HG02588 (cell line): ENCODE results near the gene PFKFB2.

Source experiments
- ATAC-seq: cut with Tn5 transposase; IDR thresholded peaks from one replicate; pipeline ENCODE4 v1.9.1; 2021; ENCODE audit warnings: mild to moderate bottlenecking, moderate library complexity; ENCODE audit not compliant: unreplicated experiment

Gene PFKFB2

GRCh38 chr1:207088161-207088560 is 35.1 kb downstream of the PFKFB2 start:
- ATAC-seq = no peak

- ATAC-seq = no peak
These were observed 35.9 kb downstream of the PFKFB2 start, which contains the start of gene C4BPB for GRCh38 chr1:207088701-207089626. Gene C4BPB, plus strand, starts transcription at chr1:207088860. Its CDS starts 672 bp downstream, at chr1:207089532.

GRCh38 chr1:207089627-207090355 is 36.7 kb downstream of the PFKFB2 start:
- ATAC-seq = no peak

- no peak for ATAC-seq
These were observed 38.3 kb downstream of the PFKFB2 start for GRCh38 chr1:207091200-207091908.

GRCh38 chr1:207093944-207094343 is 40.9 kb downstream of the PFKFB2 start:
- no peak for ATAC-seq

- ATAC-seq = peak; percentile 92
These were observed 44.8 kb downstream of the PFKFB2 start for GRCh38 chr1:207097871-207098324.

GRCh38 chr1:207101720-207102119 is 48.6 kb downstream of the PFKFB2 start:
- no peak for ATAC-seq

GRCh38 chr1:207102146-207102545 is 49.1 kb downstream of the PFKFB2 start:
- ATAC-seq = no peak

GRCh38 chr1:207102659-207103058 is 49.6 kb downstream of the PFKFB2 start:
- ATAC-seq = no peak

GRCh38 chr1:207103892-207104373 is 50.9 kb downstream of the PFKFB2 start, which contains the start of gene C4BPA:
Gene C4BPA, plus strand, starts transcription at chr1:207104233. Its CDS starts 8,793 bp downstream, at chr1:207113026.
- no peak for ATAC-seq

GRCh38 chr1:207109004-207109403 is 55.9 kb downstream of the PFKFB2 start:
- no peak for ATAC-seq

- ATAC-seq = no peak
These were observed 59.7 kb downstream of the PFKFB2 start for GRCh38 chr1:207112616-207113296.

GRCh38 chr1:207115269-207115668 is 62.2 kb downstream of the PFKFB2 start:
- ATAC-seq = no peak

GRCh38 chr1:207124389-207124788 is 71.3 kb downstream of the PFKFB2 start:
- ATAC-seq = no peak

- no peak for ATAC-seq
These were observed 75.4 kb downstream of the PFKFB2 start for GRCh38 chr1:207128336-207128921.

GRCh38 chr1:207129053-207129452 is 76.0 kb downstream of the PFKFB2 start:
- ATAC-seq = no peak
